Measurements from ENCODE around the gene UBL7.

The UBL7 gene

DNA sequence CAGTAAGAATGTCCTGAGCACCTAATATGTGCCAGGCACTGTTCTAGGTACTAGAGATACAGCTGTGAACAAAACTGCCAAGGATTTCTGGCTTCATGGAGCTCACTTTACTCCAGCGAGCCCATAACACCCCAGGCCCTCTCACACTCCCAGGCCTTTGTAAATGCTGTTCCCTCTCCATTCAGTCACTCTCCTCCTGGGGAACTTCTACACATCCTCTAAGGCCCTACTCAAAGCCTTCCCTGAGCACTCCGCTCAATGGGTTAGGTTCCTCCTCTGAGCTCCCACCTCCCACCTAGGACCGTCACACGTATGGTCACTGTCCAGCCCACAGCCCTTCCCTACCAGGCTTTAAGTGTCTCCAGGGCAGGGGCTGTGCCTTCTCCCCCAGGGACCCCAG, 54.4 kb downstream of the UBL7 start:
- no peak for DNase-seq

DNA sequence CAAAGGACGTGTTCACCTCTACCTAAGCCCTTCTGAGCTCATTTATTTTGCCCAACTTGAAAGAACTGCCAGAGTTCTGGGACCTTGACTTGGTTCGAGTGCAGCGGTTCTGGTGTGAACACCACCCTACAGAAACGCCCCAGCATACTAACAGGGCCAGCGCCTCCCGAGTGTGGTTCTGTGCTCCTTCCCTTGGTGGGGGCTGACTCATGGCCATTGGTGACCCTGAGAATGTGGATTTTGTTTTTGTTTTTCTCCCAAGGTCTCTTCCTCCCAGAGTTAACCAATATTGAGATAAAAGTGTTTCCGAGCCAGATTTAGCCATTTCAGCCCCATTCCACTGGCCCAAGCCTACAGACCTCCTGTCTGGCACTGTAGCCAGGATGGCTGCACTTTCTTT, 55.1 kb downstream of the UBL7 start:
- DNase-seq = no peak

DNA sequence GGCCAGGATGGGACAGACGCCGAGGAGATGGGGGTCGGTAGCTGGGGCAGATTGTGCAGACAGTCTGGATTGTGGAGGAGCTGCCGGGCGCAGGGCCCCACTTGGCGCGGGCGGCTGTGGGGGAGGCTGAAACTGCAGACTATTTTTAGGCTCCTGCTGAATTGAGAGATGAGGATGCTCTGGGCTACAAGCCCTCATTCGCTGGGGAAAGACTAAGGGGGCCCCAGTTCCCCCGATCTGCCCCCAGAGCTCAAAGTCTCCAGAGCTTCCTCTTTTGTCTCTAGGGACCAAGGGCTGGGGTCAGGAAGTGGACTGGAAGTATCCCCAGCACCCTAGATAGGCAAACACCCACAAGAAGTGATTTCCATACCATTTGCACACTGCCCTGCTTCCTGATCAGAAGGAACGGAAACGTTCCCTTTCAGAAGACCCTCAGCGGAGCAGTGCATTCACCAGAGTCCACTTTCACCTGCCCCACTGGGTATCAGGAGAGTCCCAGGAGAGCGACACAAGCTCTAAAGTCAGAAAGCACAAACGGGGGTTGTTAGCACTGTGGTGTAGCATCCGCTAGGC, 56.9 kb downstream of the UBL7 start:
- peak; percentile 38 for DNase-seq

DNA sequence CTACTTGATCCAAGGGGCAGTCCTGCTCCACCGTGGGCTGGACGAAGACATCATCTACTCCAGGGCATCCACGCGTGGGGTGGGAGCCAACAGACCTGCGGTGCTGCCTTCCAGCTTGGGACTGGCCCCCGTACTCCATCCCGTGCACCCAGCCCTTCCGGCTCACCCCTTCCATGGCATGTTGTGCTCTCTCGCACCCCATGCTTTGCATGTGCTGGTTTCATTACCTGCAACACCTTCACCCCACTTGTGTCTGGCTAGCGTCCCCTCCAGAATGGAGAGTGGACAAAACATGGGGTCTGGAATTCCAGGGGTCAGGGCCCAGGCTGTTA, 57.4 kb downstream of the UBL7 start:
- no peak for DNase-seq

DNA sequence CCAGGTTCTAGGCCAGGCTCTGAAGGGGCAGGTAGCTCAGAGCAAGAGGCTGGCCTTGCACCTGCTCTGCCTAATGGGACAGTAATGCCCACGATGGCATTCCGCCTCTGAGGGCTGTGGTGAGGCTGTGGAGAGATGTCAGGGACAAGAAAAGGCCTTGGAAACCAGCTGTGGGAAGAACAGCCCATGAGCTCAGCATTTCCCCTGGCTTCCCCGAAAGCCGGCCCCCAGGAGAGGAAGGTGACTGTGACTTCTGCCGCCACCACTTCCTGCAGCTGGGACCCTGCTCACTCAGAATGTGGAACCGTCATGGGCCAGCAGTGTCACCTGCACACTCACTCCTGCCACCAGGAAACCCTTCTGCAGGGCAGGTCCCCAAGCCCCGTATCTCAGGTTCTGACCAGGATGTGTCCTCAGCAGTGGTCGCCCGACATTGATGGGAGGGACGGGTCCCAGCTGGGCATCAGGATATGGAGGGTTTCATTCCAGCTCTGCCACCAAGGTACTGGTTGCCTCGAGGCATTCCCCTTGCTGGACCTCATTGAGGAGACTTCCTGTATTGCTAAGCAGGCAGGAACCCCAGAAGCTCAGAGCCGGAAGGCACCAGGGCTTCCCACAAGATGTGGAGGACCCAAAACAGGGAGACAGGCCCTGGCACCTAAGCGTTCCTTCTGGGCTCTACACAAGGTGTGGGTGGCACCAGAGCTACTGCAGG, 57.9 kb downstream of the UBL7 start:
- DNase-seq = peak; percentile 74

DNA sequence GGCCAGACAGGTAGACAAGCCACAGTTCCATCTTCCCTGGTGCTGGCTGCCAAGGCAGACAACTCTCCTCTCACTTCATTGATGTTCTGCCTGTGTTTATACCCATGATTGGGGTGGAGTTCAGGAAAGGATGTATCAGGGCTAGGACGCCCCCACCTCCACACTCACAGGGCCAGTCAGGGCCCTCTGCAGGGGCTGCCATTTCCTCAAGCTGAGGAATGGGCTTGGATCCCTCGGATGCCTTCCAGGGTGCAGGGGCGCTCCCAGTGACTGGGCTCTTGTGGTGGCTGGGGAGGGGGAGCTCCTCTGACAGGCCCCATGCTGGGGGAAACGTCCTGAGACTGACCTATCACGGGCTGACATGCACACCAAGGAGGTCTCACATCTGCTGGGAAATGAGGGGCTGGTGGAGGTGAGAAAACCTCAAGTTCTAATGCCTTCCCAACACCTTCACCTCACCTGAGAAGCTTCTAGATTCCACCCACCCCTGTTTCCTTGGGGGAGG, 58.6 kb downstream of the UBL7 start:
- no peak for DNase-seq

DNA sequence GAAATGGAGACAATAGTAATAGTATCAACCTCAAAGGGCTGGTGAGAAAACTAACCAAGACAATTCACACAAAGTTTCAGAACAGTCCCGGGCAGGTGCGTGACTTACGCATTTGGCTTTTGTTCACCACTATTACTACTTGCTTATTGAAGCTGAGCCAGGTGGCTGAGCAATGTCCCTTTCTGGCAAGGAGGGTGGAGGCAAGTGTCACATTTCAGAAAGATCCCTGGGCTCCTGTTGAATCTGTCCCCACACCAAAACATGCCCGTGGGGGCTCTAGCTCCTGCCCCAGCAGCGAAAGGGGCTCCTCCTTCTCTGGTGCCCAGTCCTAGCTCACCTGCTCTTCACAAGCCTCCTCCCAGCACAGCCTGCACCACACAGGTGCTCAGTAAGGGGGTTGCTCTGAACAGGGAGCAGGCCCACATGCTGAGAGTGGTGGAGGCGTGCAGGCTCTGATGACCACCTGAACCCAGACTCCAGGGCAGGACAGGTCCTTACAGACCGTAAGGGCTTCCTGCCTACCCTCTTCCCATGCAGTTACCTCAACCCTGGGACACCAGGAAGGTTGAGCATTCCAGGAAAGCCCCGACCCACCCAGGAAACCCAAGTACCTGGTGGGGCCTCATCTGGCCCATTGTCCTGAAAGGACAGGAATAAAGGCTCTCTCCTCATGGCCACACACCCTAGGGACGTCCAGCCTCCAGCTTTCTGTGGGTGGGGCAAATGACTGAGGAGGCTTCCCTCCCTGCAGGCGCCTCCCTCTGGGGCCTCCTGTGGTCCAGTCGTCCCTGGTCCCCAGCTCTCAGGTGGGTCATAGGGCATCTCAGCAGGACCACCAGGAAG, 59.8 kb downstream of the UBL7 start:
- DNase-seq = peak; percentile 37

DNA sequence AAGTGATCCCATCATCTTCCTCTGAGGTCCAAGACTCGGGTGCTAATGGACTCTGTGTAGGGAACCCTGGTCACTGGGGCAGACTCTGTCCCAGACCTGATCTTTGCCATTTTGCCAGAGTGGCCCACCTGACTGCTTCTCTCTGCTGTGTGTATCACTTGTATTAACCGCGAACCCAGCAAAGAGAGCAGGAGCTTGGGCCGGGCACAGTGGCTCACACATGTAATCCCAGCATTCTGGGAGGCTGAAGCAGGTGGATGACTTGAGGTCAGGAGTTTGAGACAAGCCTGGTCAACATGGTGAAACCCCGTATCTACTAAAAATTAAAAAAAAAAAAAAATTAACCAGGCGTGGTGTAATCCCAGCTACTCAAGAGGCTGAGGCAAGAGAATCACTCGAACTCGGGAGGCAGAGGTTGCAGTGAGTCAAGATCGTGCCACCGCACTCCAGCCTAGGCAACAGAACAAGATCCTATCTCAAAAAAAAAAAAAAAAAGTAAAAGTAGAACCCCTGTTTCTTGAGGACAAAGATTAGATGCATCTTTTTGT, 60.6 kb downstream of the UBL7 start:
- DNase-seq = peak; percentile 23

DNA sequence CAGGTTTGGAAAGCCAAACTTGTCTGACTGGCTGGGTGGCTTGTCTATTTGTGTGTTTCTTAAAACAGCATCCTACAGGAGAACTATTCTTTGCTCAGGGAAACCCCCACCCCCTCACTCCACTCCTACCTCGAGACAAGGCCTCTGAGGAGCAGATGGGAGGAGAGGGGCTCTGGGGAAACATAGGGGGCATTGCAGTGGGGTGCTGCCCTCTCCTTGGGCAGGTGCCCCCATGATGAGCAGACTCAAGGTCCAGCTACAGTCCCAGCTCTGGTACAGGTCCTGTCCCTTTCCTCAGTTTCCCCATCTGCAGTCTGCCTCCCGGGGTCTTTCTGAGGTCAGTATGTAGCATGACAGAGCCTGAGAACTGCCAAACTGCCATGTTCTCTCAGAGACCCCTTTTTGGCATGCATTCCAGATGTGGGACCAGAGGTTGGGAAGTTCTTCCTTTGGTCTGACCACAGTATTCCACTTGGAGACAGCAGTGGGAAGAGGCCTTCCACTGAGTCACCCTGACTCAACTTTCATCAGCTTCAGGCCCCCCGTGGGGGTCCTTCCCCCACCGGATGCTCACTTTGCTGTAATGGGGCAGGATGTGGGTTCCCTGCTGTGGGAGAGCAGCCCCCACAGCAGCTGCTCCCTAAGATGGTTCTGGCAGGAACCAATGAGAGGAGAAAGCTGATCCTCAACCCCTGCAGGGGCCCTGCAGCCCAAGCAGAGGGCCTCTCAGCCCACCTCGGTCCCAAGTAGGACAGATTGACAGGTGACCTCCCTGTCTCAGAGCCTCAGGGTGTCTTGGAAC, 61.2 kb downstream of the UBL7 start:
- DNase-seq = peak; percentile 40

DNA sequence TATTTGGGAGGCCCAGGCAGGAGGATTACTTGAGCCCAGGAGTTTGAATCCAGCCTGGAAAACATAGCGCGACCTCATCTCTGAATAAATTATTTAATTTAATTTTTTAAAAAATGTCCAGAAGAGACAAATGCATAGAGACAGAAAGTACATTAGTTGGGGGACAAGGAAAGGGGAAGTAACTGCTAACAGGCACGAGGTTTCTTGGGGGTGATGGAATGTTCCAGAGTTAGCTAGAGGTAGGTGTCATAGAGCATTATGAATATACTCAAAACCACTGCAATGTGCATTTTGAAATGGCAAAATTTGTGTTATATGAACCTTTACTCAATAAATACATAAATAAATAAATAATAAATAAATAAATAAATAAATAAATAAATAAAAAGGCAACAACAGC, 61.9 kb downstream of the UBL7 start:
- no peak for DNase-seq

DNA sequence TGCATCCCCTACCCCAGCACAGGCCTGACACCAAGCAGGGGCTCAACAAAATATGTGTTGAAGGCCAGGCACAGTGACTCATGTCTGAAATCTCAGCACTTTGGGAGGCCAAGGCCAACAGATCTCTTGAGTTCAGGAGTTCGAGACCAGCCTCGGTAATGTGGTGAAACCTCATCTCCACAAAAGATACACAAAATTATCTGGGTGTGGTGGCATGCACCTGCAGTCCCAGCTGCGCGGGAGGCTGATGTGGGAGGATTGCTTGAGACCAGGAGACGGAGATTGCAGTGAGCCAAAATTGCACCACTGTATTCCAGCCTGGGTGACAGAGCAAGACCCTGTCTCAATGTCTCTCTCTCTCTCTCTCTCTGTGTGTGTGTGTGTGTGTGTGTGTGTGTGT, 62.8 kb downstream of the UBL7 start:
- DNase-seq = no peak

DNA sequence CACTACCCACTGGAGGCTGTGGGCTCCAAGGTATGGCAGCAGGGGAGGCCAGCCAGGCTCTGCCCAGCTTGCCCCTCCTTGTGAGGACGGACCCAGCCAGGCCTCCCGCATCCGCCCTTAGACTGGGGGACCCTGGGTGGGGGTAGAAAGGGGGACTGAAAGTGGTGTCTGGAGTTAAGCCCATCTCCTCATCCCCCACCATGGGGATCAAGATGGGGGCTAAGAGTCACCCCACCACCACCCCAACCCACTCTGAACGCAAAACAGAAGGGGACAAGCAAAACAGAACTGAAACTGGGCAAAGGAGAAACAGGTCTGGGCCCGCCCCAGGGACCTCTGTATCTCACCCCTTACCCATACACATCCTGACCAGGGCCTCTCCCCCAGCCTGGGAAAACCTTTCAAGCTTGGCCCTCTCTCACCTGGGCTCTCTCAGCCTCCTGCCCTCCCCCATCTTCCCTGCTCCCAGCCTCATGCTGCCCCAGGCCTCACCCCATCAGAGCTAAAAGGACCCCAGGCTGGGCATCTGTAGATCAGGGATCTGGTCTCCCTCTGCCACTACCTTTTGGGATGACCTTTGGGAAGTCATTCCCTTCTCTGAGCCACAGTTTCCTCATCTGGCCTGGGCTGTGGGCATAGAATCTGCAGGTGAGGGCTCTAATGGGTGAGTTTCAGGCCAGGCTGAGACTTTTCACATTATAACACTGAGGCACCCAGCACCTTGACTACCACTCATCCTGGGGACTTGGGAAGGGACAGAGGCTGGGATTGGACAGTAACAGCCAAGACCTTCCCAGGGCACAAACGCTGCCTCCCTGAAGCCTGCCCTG, 63.5 kb downstream of the UBL7 start:
- DNase-seq = no peak

DNA sequence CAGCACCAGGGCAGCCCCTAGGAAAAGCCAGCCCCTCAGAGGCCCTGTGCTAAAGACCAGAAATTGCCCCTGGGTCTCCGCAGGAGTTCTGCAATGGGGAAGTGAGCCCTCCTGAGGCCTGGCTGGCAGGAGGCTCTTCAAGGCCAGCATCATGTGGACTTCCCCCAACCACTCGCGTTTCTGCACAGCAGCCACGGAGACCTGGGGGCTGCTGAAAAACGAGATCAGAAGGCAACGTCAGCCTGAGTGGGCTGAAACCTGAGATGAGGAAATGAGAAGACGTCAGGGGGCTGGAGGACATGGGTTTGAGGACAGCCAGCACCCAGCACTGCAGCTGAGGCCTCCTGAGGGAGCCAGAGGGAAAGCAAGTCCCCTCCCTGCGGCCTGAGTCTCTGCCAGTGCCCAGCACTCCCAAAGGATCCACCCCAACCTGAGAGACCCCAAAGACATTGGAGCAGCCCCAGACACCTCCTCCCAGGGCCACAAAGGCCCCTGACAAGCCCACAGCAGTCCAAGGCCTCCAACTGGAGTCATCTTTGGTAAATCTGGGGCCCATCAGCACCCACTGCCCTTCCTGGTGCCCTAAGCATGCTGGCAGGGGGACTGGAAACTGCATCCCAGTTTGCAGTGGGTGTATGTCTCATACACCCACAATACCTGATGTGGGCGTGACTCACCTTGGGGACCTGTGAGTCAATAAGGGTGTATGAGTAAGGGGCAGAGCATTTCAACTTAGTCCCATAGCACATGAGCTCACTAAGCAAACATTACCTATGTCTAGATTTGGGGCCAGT, 64.3 kb downstream of the UBL7 start:
- DNase-seq = peak; percentile 62

DNA sequence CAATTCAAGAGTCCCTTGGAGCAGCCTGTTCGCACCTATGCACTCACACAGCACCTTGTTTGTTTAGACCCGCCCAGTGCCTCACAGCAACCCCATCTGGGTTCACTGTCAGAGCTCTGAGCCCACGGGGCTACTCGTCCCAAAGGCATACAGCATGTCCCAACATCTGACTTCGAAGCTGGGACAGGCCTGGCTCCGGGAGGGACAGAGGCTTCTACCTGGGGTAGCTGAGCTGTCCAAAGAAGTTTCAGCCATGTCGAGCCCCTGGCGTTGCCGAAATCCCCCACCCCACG, 64.9 kb downstream of the UBL7 start:
- no peak for DNase-seq
